ENCODE results near the gene NALCN. TPM values are rescaled to one million over a fixed set of nuclear protein-coding genes. Genes with fewer than 3 reads are reported as not detected.

The NALCN gene
- total RNA-seq, 3 donors from 2014 or later: 0.80 to 12.1 (median 1.6) TPM

- no peaks in the 10 kb centered on the region for H3K4me1 ChIP-seq
- intact Hi-C loops (cut with DNase I; ENCODE audit: low total_unique reads): no loop called here
- DNase-seq (ENCODE audit: low spot score in 2 of 2): no peak
- no peaks in the 10 kb centered on the region for H3K36me3 ChIP-seq
- H3K4me3 ChIP-seq: no peak overlapping the region
- no peaks in the 10 kb centered on the region for H3K9me3 ChIP-seq
- no peaks in the 10 kb centered on the region for H3K27me3 ChIP-seq
- no peak for TF ChIP-seq POLR2A (IDR thresholded peaks at IDR 0.05)
- TF ChIP-seq POLR2AphosphoS5 (IDR thresholded peaks at IDR 0.05): no peak
- no peak for TF ChIP-seq CTCF (IDR thresholded peaks at IDR 0.05)
- H3K27ac ChIP-seq: no peak overlapping the region
These were observed 307.3 kb downstream of the NALCN start for GRCh38 chr13:101109005-101109404.

GRCh38 chr13:101098873-101099272 is 317.4 kb downstream of the NALCN start:
- intact Hi-C loops (cut with DNase I; ENCODE audit: low total_unique reads): loop anchor here (5.0 kb wide), 1 partner anchor 1368 kb away; no protein-coding TSS in a partner anchor
- DNase-seq (ENCODE audit: low spot score in 2 of 2): no peak
- TF ChIP-seq CTCF (IDR thresholded peaks at IDR 0.05) (no peak), POLR2AphosphoS5 (IDR thresholded peaks at IDR 0.05) (no peak), POLR2A (IDR thresholded peaks at IDR 0.05) (no peak)
- Histone ChIP-seq H3K4me3 (no peak overlapping the region), H3K4me1 (no peaks in the 10 kb centered on the region), H3K9me3 (no peaks in the 10 kb centered on the region), H3K36me3 (no peaks in the 10 kb centered on the region), H3K27me3 (no peaks in the 10 kb centered on the region), H3K27ac (no peak overlapping the region)

GRCh38 chr13:101092985-101093384 is 323.3 kb downstream of the NALCN start:
- Histone ChIP-seq H3K36me3 (no peaks in the 10 kb centered on the region), H3K27me3 (no peaks in the 10 kb centered on the region), H3K27ac (no peak overlapping the region), H3K9me3 (no peaks in the 10 kb centered on the region), H3K4me1 (no peaks in the 10 kb centered on the region), H3K4me3 (no peak overlapping the region)
- TF ChIP-seq CTCF (IDR thresholded peaks at IDR 0.05) (no peak), POLR2A (IDR thresholded peaks at IDR 0.05) (no peak), POLR2AphosphoS5 (IDR thresholded peaks at IDR 0.05) (no peak)
- intact Hi-C loops (cut with DNase I; ENCODE audit: low total_unique reads): no loop called here
- DNase-seq (ENCODE audit: low spot score in 2 of 2): no peak

DNA sequence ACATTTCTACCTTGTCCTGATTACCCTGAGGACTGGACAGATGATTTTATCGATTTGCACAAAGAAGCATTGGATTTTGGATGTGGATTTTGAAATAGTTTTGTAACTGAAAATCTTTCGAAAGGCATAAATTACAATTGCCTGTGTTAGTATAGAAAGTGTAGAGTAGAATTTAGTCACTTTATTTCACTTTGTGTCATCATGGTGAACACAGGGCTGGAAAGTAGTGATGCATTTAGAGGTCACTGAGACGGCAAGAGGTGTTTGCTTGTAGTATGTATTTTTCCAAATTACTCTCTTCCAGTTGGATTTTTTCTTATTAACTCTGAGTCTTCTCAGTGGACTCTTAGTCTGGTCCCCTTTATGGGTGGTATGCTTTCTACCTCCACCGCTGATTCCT is 326.0 kb downstream of the NALCN start:
- no peak overlapping the region for H3K4me3 ChIP-seq
- TF ChIP-seq CTCF (IDR thresholded peaks at IDR 0.05) (no peak), POLR2A (IDR thresholded peaks at IDR 0.05) (no peak), POLR2AphosphoS5 (IDR thresholded peaks at IDR 0.05) (no peak)
- no peak for DNase-seq (ENCODE audit: low spot score in 2 of 2)
- no peaks in the 10 kb centered on the region for H3K4me1 ChIP-seq
- H3K9me3 ChIP-seq: no peaks in the 10 kb centered on the region
- intact Hi-C loops (cut with DNase I; ENCODE audit: low total_unique reads): no loop called here
- no peaks in the 10 kb centered on the region for H3K27me3 ChIP-seq
- no peaks in the 10 kb centered on the region for H3K36me3 ChIP-seq
- H3K27ac ChIP-seq: no peak overlapping the region

GRCh38 chr13:101085551-101085950 is 330.8 kb downstream of the NALCN start:
- intact Hi-C loops (cut with DNase I; ENCODE audit: low total_unique reads): no loop called here
- Histone ChIP-seq H3K4me3 (no peak overlapping the region), H3K36me3 (no peaks in the 10 kb centered on the region), H3K27me3 (no peaks in the 10 kb centered on the region), H3K4me1 (no peaks in the 10 kb centered on the region), H3K9me3 (no peaks in the 10 kb centered on the region), H3K27ac (no peak overlapping the region)
- no peak for DNase-seq (ENCODE audit: low spot score in 2 of 2)
- no peak for TF ChIP-seq POLR2A (IDR thresholded peaks at IDR 0.05)
- no peak for TF ChIP-seq POLR2AphosphoS5 (IDR thresholded peaks at IDR 0.05)
- no peak for TF ChIP-seq CTCF (IDR thresholded peaks at IDR 0.05)
